H1 (cell line): ENCODE results near the gene C20orf141. TPM values are rescaled to one million over a fixed set of nuclear protein-coding genes. Genes with fewer than 3 reads are reported as not detected.

ENCODE experiments used
- ASH2L ChIP-seq: fragments of 200-600, 300-600 bp; sonication (generic); IDR thresholded peaks from one replicate; pipeline ENCODE4 v1.7.1; 2017; ENCODE audit warnings: low read length
- CHD1 ChIP-seq: IDR thresholded peaks from 2 replicates; pipeline ENCODE4 v1.6.1; 2012; ENCODE audit warnings: low read depth, low read length, improper control_type of control experiment
- EP300 ChIP-seq, 2 experiments: IDR thresholded peaks; 1 replicate in 1 of 2; 2 replicates in 1 of 2; pipeline ENCODE4 v1.6.1; 2011 to 2012; ENCODE audit warnings: low read depth in 2 of 2, low read length in 2 of 2, mild to moderate bottlenecking in 2 of 2, borderline replicate concordance in 1 of 2, inconsistent platforms in 1 of 2, moderate library complexity in 1 of 2
- FOSL1 ChIP-seq: IDR thresholded peaks from 2 replicates; pipeline ENCODE4 v1.6.1; 2011; ENCODE audit warnings: mild to moderate bottlenecking, low read depth, low read length, moderate library complexity; ENCODE audit not compliant: insufficient read depth
- RNF2 ChIP-seq: fragments of 200-900, 300-1000 bp; sonication (generic); IDR thresholded peaks from 2 replicates; pipeline ENCODE4 v1.7.1; 2016; ENCODE audit warnings: borderline replicate concordance, low read depth, mild to moderate bottlenecking, antibody characterized with exemption, low read length; ENCODE audit not compliant: poor library complexity, severe bottlenecking; ENCODE audit errors: missing control alignments
- SAP30 ChIP-seq: fragments of 300-600 bp; sonication (generic); IDR thresholded peaks from 2 replicates; pipeline ENCODE4 v1.7.1; 2012; ENCODE audit warnings: low read length, moderate library complexity, mild to moderate bottlenecking, inconsistent platforms; ENCODE audit not compliant: insufficient read depth, insufficient replicate concordance
- SP1 ChIP-seq: IDR thresholded peaks from 2 replicates; pipeline ENCODE4 v1.6.1; 2011; ENCODE audit warnings: low read depth, low read length
- polyA plus RNA-seq, 7 experiments: library from polyadenylated mRNA; depleted of rRNA in 3 of 7; stranded (reverse) in 5 of 7; unstranded in 2 of 7; fragments of >200 nt in 5 of 7; fragments of 200-250 nt in 2 of 7; gene quantifications; 1 replicate in 5 of 7; 2 replicates in 1 of 7; 4 replicates in 1 of 7; pipeline versions ENCODE4 v1.2.1 to v1.2.3, GENCODE V29; 2011 to 2013; ENCODE audit warnings: missing spikeins in 2 of 7, mixed read lengths in 2 of 7
- total RNA-seq: library from RNA; stranded (reverse); fragmentation: NEBNext Ultra II Directional; extraction: Animal tissue kit (Norgen Biotek cat#: 25700); gene quantifications from 2 replicates; pipeline ENCODE4 v1.2.1, GENCODE V29; 2021
- TF ChIP-seq, protein P1 (sequence below): IDR thresholded peaks from 2 replicates; pipeline ENCODE4 v1.6.1; 2011; ENCODE audit warnings: low read depth, mild to moderate bottlenecking, low read length; ENCODE audit not compliant: insufficient read depth

C20orf141 gene
- total and polyA plus RNA-seq, 2 of the 8 experiments (the other 6 are each of a cell fraction or from before 2014, with no cell fraction given), result not detected

DNA sequence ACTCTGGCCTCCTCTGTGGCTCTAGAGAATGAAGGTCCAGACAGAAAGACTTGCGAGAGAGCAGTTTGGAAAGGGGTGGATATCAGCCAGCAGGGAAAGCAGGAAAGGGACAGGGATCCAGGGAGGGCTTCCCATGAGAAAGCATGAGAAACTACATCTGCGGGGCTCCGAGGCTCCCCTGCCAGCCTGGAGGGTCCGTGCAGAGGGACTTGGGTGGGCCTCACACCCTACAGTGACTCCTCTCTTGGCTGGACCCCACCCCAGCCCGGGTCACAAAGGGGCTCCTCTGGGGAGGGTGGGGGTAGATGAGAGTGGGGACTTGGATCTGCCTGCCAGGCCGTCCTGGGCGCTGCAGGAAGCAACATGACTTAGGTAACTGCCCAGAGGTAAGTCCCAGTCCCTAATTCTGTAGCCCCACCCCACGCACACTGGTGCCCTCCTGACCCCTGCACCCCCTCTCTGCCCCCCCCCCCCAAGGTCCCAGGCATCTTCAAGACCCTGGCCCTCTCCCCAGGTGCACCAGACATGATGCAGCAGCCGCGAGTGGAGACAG lies 1.3 kb downstream of the C20orf141 start, which contains the start of gene TMEM239 (continued):
- TF ChIP-seq RNF2, result no peak
- TF ChIP-seq EP300 (IDR thresholded peaks at IDR 0.05; ENCODE audit: borderline replicate concordance in 1 of 2, low read depth in 2 of 2, low read length in 2 of 2), result no peak
- TF ChIP-seq SAP30, result no peak
- TF ChIP-seq CHD1, result no peak
- no peak for TF ChIP-seq ASH2L
- no peak for TF ChIP-seq FOSL1
- TF ChIP-seq, protein P1, sequence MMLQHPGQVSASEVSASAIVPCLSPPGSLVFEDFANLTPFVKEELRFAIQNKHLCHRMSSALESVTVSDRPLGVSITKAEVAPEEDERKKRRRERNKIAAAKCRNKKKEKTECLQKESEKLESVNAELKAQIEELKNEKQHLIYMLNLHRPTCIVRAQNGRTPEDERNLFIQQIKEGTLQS, result no peak
- no peak for TF ChIP-seq SP1
